ENCODE measurements around the gene RASGEF1C.

Gene RASGEF1C
- total RNA-seq = 0 reads per million in 4 donors

- DNase-seq = peak in 3 of 5 donors; percentile 39 to 60 (median 49)
These were observed at the start of gene RASGEF1C for GRCh38 chr5:180209137-180209581. Gene RASGEF1C, minus strand, starts transcription at chr5:180209211. Its CDS starts 71,159 bp downstream, at chr5:180138052.

- DNase-seq = no peak
These were observed 44.2 kb upstream of the RASGEF1C start for GRCh38 chr5:180253036-180253824.

DNA sequence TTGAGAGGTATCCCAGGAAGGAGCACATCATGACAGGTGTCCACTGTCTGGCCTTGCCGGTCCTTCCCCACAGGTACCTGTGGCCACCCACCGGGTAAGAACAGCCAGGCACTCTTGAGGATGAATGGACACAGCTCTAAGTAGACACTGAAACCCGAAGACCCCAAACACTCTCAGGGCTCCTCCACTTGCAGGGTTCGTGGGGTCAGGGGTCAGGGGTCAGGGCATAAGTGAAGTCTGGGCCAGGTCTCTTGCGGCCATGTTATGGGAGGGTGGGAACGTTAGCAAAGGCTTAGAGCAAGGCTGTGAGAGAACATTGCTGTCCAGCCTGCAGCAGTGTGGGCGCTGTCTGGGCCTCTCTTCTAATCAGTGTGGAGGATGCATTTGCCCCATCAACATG, 42.9 kb upstream of the RASGEF1C start:
- no peak for DNase-seq

DNA sequence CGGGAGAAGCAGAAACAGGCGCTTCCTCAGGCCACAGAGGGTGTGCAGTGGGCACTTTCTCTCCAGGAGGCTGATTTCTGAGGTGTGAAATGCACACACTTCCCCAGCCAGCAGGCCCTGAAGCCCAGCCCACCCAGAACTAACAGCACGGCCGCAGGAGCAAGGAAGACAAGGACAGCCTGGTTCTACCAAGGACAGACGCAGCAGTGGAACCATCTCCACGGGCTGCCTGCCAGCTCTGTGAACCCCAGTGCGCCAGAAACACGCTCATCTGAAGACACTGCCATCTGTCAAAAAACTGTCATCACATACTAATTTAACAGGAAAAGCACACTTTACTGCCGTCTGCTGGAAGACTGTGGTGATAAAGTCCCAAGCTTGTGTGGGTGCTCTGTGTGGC, 42.1 kb upstream of the RASGEF1C start:
- DNase-seq = no peak

- no peak for DNase-seq
These were observed 41.3 kb upstream of the RASGEF1C start for GRCh38 chr5:180250329-180250728.

DNA sequence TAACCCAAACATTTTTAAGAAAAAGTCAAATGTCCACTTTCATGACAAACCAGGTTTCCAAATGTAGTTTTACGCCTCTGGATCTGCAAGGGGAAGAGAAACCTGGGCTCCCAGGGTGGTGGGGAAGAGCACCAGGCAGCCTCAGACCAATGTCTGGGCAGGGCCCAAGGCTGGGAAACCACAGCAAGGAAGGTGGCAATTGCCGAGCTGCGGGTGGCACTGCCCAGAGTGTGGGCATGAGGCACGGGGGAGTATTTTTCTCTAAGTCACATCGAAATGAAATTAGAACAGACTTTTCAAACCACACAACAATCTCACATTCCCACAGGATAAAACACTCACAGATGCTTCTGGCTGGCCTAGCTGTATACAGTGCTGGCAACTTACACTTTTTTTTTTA, 32.6 kb upstream of the RASGEF1C start:
- DNase-seq = no peak

DNA sequence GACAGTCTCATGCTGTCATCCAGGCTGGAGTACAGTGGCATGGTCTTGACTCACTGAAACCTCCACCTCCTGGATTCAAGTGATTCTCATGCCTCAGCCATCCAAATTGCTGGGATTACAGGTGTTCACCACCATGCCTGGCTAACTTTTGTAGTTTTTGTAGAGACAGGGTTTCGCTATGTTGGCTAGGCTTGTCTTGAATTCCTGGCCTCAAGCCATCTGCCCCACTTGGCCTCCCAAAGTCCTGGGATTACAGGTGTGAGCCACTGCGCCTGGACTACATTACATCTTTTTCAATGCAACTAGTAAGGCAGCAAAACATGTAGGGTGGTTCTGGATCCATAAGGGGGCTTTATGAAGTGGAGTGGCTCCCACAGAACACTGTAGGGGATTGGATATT, 29.6 kb upstream of the RASGEF1C start:
- no peak for DNase-seq

GRCh38 chr5:180235846-180236245, 26.8 kb upstream of the RASGEF1C start:
- no peak for DNase-seq

DNA sequence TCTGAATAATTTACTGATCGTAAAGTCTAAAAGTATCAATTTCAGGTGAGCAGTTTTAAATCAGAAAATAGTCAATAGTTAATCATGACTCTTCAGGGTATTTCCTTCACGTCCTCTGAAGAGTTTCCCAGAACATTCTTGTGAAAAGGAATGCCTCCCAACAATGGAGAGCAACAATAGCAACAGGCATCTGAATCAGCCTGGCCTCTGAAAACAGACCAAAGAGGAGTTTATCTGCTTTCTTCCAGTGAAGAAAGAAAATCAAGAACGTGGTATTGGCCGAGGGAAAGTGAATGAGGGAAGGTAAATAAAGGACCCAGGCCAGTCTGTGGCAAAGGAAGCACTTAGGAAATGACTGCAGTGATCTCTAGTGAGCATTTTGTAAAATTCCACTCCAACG, 26.1 kb upstream of the RASGEF1C start:
- no peak for DNase-seq

- no peak for DNase-seq
These were observed 25.3 kb upstream of the RASGEF1C start for GRCh38 chr5:180234271-180234670.

- no peak for DNase-seq
These were observed 24.7 kb upstream of the RASGEF1C start for GRCh38 chr5:180233729-180234128.

GRCh38 chr5:180230017-180230416, 21.0 kb upstream of the RASGEF1C start:
- DNase-seq = no peak

DNA sequence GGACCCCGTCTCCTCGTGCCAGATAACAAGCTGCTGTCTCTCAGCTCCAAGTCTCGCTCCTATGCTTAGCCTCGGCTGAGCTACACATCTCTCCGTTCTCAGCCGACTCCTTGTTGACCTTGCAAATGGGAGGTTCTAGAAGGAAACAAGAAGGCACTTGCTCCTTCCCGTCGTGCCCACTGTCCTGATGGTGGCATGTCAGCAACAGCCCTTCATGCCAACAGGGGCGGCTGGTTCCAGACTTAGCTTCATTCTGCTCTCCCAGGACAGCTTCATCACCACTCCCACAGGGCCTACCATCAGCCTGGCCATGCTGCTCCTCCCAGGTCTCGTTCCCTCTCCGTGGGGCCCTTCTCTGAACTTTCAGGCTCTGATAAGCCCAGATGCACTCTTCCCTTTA, 13.0 kb upstream of the RASGEF1C start:
- no peak for DNase-seq

GRCh38 chr5:180217797-180218196, 8.8 kb upstream of the RASGEF1C start:
- DNase-seq = no peak

DNA sequence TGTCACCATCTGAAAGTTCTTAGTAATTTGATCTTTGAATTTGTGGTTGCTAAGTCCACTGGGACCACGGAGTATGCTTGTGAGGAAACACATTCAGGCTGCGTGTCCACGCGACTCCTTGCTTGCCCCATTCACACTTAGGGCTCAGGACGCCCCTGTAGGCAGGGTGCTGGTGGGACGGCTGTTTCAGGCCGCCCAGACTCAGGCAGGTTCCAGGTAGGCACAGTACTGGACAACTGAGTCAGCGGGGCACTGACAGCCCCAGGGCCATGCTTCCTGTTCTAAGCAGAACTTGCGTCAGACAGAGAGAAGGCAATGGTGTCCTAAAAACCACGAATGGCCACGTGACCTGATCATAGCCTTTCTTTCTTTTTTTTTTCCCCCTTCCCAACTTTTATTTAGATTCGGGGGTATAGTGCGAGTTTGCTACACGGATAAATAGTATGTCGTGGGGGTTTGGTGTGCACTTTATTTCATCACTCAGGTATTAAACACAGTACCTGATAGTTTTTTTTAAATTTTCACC, 7.7 kb upstream of the RASGEF1C start:
- no peak for DNase-seq

DNA sequence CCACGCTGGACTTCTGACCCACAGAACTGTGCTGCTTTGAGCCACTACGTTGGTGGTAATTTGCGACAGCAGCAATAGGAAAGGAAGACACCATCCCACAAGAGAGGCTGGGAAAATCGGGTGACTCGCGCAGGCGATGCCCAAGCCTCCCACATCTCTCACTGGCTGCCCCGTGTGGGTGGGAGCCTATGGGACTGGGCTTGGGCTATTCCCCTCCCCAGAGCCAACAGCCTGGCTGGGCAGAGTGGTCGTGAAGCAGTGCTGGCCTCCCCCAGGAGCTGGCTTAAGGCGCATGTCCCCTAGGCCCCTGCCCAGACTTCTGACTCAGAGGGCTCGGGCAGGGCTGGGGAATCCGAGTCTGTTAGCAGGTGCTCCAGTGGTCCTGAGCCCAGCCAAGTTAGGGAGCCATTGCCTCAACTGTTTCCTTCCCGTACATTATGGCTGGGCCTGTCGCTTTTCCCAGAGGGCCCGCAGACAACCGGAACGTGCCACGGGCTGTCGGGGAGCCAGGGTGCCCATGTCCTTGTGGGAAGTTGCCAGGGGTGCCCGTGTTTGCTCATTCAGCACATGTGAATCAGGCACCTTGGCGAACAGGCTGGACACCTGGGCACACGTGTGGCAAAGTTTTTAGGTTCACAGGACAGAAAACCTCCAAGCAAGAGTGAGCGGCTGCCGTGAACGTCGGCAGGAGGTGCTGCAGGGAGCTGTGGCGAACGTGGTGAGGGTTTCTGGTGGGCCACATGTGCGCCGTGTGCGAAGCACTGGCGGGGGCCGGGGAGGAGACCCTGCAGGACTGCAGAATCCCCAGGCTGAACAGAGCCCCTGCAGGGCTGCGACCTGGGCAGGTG, 7.0 kb upstream of the RASGEF1C start:
- no peak for DNase-seq

DNA sequence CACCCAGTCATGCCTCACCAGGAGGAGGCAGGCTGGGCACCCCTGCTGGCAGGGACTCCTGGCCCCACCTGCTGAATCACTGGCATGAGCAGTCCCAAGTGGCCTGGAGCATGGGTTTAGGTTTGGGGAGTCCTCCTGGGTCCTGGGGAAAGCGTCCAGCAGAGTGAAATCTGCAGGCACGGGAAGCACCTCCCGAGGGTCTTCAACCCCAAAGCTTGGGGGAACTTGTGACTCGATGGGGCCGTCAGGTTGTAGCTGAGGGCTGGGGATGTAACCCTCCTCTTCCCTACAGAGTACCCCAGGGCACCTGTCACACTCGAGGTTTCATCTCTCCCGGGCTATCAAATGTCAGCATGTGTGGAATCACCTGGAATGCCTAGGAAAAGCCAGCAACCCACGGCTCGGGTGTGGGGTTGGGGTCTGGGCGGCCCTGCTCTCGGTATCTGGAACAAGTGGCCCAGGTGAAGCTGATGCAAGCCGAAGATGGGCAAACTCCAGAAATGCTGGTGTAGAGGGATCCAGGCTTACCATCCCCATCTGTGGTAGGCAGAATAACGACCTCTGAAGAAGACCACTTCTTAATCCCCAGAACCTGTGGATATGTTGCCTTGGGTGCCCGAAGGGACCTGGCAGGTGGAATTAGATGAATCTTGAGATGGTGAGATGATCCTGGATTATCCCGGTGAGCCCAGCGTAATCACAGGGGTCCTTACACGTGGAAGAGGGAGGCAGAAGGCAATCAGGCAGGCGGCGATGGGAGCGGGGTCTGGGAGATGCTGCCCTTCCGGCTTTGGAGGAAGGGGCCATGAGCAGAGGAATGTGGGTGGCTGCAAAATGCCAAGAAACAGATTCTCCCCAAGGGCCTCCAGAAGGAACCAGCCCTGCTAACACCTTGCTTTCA, 6.1 kb upstream of the RASGEF1C start:
- DNase-seq = no peak

DNA sequence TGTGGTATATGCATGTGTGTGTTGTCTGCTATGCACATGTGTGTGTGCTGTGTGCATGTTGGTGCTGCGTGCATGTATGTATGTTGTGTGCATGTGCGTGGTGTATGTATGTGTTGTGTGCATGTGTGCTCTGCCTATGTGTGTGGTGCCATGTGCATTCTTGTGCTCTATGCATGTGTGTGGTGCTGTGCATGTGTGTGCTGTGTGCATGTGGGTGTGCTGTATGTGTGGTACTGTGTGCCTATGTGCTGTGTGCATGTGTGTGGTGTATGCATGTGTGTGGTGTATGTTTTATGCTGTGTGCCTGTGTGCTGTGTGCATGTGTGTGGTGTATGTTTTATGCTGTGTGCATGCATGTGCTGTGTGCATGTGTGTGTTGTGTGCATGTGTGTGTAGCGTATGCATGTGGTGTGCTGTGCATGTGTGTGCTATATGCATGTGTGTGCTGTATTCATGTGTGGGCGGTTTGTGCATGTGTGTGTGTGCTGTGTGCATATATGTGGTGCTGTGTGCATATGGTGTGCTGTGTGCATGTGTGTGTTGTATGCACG, 4.7 kb upstream of the RASGEF1C start:
- no peak for DNase-seq

GRCh38 chr5:180213256-180213600, 4.2 kb upstream of the RASGEF1C start:
- DNase-seq = no peak

- DNase-seq = no peak
These were observed 3.6 kb upstream of the RASGEF1C start for GRCh38 chr5:180212363-180213255.

GRCh38 chr5:180211761-180212035, 2.7 kb upstream of the RASGEF1C start:
- no peak for DNase-seq

Measured in T-helper 1 cell (primary cell).